HUES6 (cell line): Measurements from ENCODE around the gene ZFYVE28.

Source experiments
- H3K27ac ChIP-seq: 2 replicates; pipeline ENCODE4 v1.7.0; 2013; ENCODE audit warnings: low read depth, mild to moderate bottlenecking, low read length, inconsistent platforms
- H3K27me3 ChIP-seq: 2 replicates; pipeline ENCODE4 v1.6.1; 2013; ENCODE audit warnings: low read length; ENCODE audit not compliant: control insufficient read depth, insufficient read depth
- H3K36me3 ChIP-seq: 2 replicates; pipeline ENCODE4 v1.6.1; 2013; ENCODE audit warnings: low read length; ENCODE audit not compliant: control insufficient read depth, insufficient read depth
- H3K4me1 ChIP-seq: 2 replicates; pipeline ENCODE4 v1.6.1; 2013; ENCODE audit warnings: low read length; ENCODE audit not compliant: control insufficient read depth, insufficient read depth
- H3K4me3 ChIP-seq: 2 replicates; pipeline ENCODE4 v1.5.1; 2013; ENCODE audit warnings: low read depth, low read length
- H3K9ac ChIP-seq: one replicate; pipeline ENCODE4 v1.6.1; 2013; ENCODE audit warnings: mild to moderate bottlenecking, low read length
- H3K9me3 ChIP-seq: 2 replicates; pipeline ENCODE4 v1.6.1; 2013; ENCODE audit warnings: low read depth, low read length; ENCODE audit not compliant: control insufficient read depth, insufficient read depth

Gene ZFYVE28

GRCh38 chr4:2413821-2414610 lies 4.4 kb downstream of the ZFYVE28 start:
- Histone ChIP-seq H3K36me3 (no peaks in the 10 kb centered on the region), H3K9ac (no peak overlapping the region), H3K4me3 (peak overlapping the region; percentile 48; the same call in 1 of the 2 replicates), H3K27me3 (peaks cover 52% of the 10 kb centered on the region), H3K9me3 (no peaks in the 10 kb centered on the region), H3K4me1 (peaks cover 28% of the 10 kb centered on the region), H3K27ac (no peak overlapping the region)

- Histone ChIP-seq H3K27ac (no peak overlapping the region), H3K9me3 (no peaks in the 10 kb centered on the region), H3K4me3 (peak overlapping the region; percentile 48), H3K27me3 (peaks cover 45% of the 10 kb centered on the region), H3K4me1 (peaks cover 28% of the 10 kb centered on the region), H3K9ac (peak overlapping the region; percentile 42), H3K36me3 (no peaks in the 10 kb centered on the region)
Observed at GRCh38 chr4:2412885-2413716, 5.3 kb downstream of the ZFYVE28 start.

- peaks cover 28% of the 10 kb centered on the region for H3K4me1 ChIP-seq
- H3K36me3 ChIP-seq: no peaks in the 10 kb centered on the region
- peak overlapping the region; percentile 42 for H3K9ac ChIP-seq
- H3K9me3 ChIP-seq: no peaks in the 10 kb centered on the region
- H3K27ac ChIP-seq: no peak overlapping the region
- H3K4me3 ChIP-seq: peak overlapping the region; percentile 48
- peaks cover 40% of the 10 kb centered on the region for H3K27me3 ChIP-seq
Observed at GRCh38 chr4:2412534-2412884, 5.9 kb downstream of the ZFYVE28 start.

- peak overlapping the region; percentile 48; the same call in 1 of the 2 replicates for H3K4me3 ChIP-seq
- H3K27me3 ChIP-seq: peaks cover 34% of the 10 kb centered on the region
- H3K9ac ChIP-seq: no peak overlapping the region
- H3K27ac ChIP-seq: no peak overlapping the region
- peaks cover 30% of the 10 kb centered on the region for H3K4me1 ChIP-seq
- no peaks in the 10 kb centered on the region for H3K36me3 ChIP-seq
- no peaks in the 10 kb centered on the region for H3K9me3 ChIP-seq
Observed at GRCh38 chr4:2411786-2412510, 6.5 kb downstream of the ZFYVE28 start.

- Histone ChIP-seq H3K4me1 (peaks cover 30% of the 10 kb centered on the region), H3K27ac (no peak overlapping the region), H3K27me3 (peaks cover 8% of the 10 kb centered on the region), H3K4me3 (no peak overlapping the region), H3K9ac (no peak overlapping the region), H3K36me3 (no peaks in the 10 kb centered on the region), H3K9me3 (no peaks in the 10 kb centered on the region)
Observed at GRCh38 chr4:2409381-2409783, 9.1 kb downstream of the ZFYVE28 start.

- Histone ChIP-seq H3K4me1 (peaks cover 26% of the 10 kb centered on the region), H3K27ac (no peak overlapping the region), H3K9me3 (no peaks in the 10 kb centered on the region), H3K27me3 (peaks cover 4% of the 10 kb centered on the region), H3K9ac (no peak overlapping the region), H3K4me3 (no peak overlapping the region), H3K36me3 (no peaks in the 10 kb centered on the region)
Observed at GRCh38 chr4:2408976-2409375, 9.5 kb downstream of the ZFYVE28 start.

GRCh38 chr4:2408401-2408958 lies 10.0 kb downstream of the ZFYVE28 start:
- peaks cover 22% of the 10 kb centered on the region for H3K4me1 ChIP-seq
- H3K4me3 ChIP-seq: no peak overlapping the region
- H3K9ac ChIP-seq: no peak overlapping the region
- no peak overlapping the region for H3K27ac ChIP-seq
- no peaks in the 10 kb centered on the region for H3K9me3 ChIP-seq
- peaks cover 1% of the 10 kb centered on the region; the same call in 1 of the 2 replicates for H3K27me3 ChIP-seq
- no peaks in the 10 kb centered on the region for H3K36me3 ChIP-seq

GRCh38 chr4:2407991-2408342 lies 10.5 kb downstream of the ZFYVE28 start:
- Histone ChIP-seq H3K4me1 (peaks cover 19% of the 10 kb centered on the region; the same call in 1 of the 2 replicates), H3K36me3 (no peaks in the 10 kb centered on the region), H3K9ac (no peak overlapping the region), H3K9me3 (no peaks in the 10 kb centered on the region), H3K4me3 (no peak overlapping the region), H3K27ac (no peak overlapping the region), H3K27me3 (peaks cover 6% of the 10 kb centered on the region; the same call in 1 of the 2 replicates)

GRCh38 chr4:2406920-2407319 lies 11.5 kb downstream of the ZFYVE28 start:
- Histone ChIP-seq H3K36me3 (no peaks in the 10 kb centered on the region), H3K9ac (no peak overlapping the region), H3K27me3 (peaks cover 10% of the 10 kb centered on the region), H3K4me3 (no peak overlapping the region), H3K27ac (no peak overlapping the region), H3K9me3 (no peaks in the 10 kb centered on the region), H3K4me1 (peaks cover 18% of the 10 kb centered on the region)

GRCh38 chr4:2406406-2406805 lies 12.0 kb downstream of the ZFYVE28 start:
- H3K9me3 ChIP-seq: no peaks in the 10 kb centered on the region
- H3K9ac ChIP-seq: no peak overlapping the region
- H3K27ac ChIP-seq: no peak overlapping the region
- no peaks in the 10 kb centered on the region for H3K36me3 ChIP-seq
- H3K4me1 ChIP-seq: peaks cover 23% of the 10 kb centered on the region
- peaks cover 14% of the 10 kb centered on the region for H3K27me3 ChIP-seq
- H3K4me3 ChIP-seq: no peak overlapping the region
